Caco-2 (cell line): ENCODE measurements around the gene LINC00632. TPM values are rescaled to one million over a fixed set of nuclear protein-coding genes. Genes with fewer than 3 reads are reported as not detected.

Experiments used
- BruUV-seq: library from RNA; stranded (reverse); fragments of 400-500 nt; replicated peaks from 2 replicates; lab custom pipeline; 2021; lab: Mats Ljungman, UMichigan
- CTCF ChIA-PET: fragments of 300-600 bp; sonication (Branson Sonifier 250); formaldehyde crosslinking; loops from one replicate; lab custom pipeline; 2022; ENCODE audit warnings: antibody characterized with exemption; lab: Charles Lee
- POLR2A ChIA-PET: fragments of 300-600 bp; sonication (Branson Sonifier 250); formaldehyde crosslinking; loops from one replicate; lab custom pipeline; 2022; ENCODE audit warnings: antibody characterized with exemption; lab: Charles Lee
- DNase-seq, 2 experiments: peaks; one replicate each; pipeline versions ENCODE4 v3.0.0 to v3.0.0-alpha.2; 2020 to 2022
- H3K27me3 ChIP-seq: replicated peaks from 2 replicates; pipeline ENCODE4 v1.6.0; 2011; ENCODE audit warnings: low read length; ENCODE audit not compliant: control insufficient read depth, insufficient read depth
- H3K36me3 ChIP-seq: 2 replicates; pipeline ENCODE4 v1.5.1; 2011; ENCODE audit warnings: low read length; ENCODE audit not compliant: control insufficient read depth, insufficient read depth
- H3K4me1 ChIP-seq: fragments of 250-450 bp; sonication (Bioruptor Pico); 2 replicates; pipeline ENCODE4 v1.5.1; 2020; ENCODE audit warnings: mild to moderate bottlenecking
- H3K4me3 ChIP-seq: 2 replicates; pipeline ENCODE4 v1.5.1; 2011; ENCODE audit warnings: low read depth, mild to moderate bottlenecking, control low read depth, low read length
- H3K9me3 ChIP-seq: fragments of 250-450 bp; sonication (Bioruptor Pico); 2 replicates; pipeline ENCODE4 v1.5.1; 2020; ENCODE audit warnings: mild to moderate bottlenecking, moderate library complexity
- H3K27ac Mint-ChIP-seq: one replicate; pipeline ENCODE4 v1.8.0; 2022; ENCODE audit warnings: mixed read lengths; ENCODE audit not compliant: unreplicated experiment
- H3K27me3 Mint-ChIP-seq: one replicate; pipeline ENCODE4 v1.8.0; 2022; ENCODE audit warnings: mixed read lengths; ENCODE audit not compliant: insufficient read depth, unreplicated experiment
- H3K36me3 Mint-ChIP-seq: one replicate; pipeline ENCODE4 v1.8.0; 2022; ENCODE audit warnings: mild to moderate bottlenecking, mixed read lengths; ENCODE audit not compliant: insufficient read depth, unreplicated experiment
- H3K4me1 Mint-ChIP-seq: one replicate; pipeline ENCODE4 v1.8.0; 2022; ENCODE audit warnings: low read depth, mixed read lengths; ENCODE audit not compliant: unreplicated experiment
- H3K4me3 Mint-ChIP-seq: one replicate; pipeline ENCODE4 v1.8.0; 2022; ENCODE audit warnings: mild to moderate bottlenecking, moderate library complexity, mixed read lengths; ENCODE audit not compliant: unreplicated experiment
- H3K9me3 Mint-ChIP-seq: one replicate; pipeline ENCODE4 v1.8.0; 2022; ENCODE audit warnings: mixed read lengths; ENCODE audit not compliant: unreplicated experiment
- CTCF ChIP-seq, 2 experiments: fragments of 200-600 bp in 1 of 2; IDR thresholded peaks; 1 replicate in 1 of 2; 2 replicates in 1 of 2; pipeline versions ENCODE4 v1.5.1 to v1.8.0; 2011 to 2022; ENCODE audit warnings: antibody characterized with exemption in 1 of 2, control low read depth in 1 of 2, inconsistent platforms in 1 of 2, low read depth in 1 of 2, low read length in 1 of 2, mild to moderate bottlenecking in 1 of 2, moderate library complexity in 1 of 2; ENCODE audit not compliant: insufficient read depth in 1 of 2, severe bottlenecking in 1 of 2, unreplicated experiment in 1 of 2
- intact Hi-C: fragments of 100-400 bp; cut with micrococcal nuclease; formaldehyde crosslinking; loops from one replicate; pipeline ENCODE4 v1.10.0; 2022; ENCODE audit not compliant: unreplicated experiment
- total RNA-seq: library from RNA; stranded (reverse); gene quantifications from 2 replicates; pipeline ENCODE4 v1.2.3, GENCODE V29; 2022

Gene LINC00632
- total RNA-seq, 1 experiment from 2014 or later, result not detected

DNA sequence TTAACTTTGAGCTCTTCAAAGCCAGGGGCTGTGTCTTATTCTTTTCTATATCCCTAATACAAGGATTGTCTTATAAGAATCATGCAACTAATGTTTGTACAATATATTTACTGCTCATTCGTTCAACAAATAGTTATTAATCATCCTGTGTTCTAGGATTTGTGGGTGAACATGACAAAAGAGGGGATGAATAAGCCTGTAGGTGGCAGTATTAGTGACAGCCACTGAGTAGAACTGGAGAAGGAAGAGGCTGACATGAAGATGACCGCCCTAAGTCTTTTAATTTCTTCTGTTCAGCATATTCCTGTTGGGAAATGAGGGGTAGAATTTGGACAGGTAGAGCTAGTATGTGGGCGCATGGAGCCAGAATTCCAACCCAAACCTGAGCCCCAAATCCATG, 11.9 kb upstream of the LINC00632 start:
- Histone ChIP-seq H3K27me3 (no peaks in the 10 kb centered on the region), H3K4me3 (no peak overlapping the region), H3K9me3 (no peaks in the 10 kb centered on the region), H3K4me1 (no peaks in the 10 kb centered on the region), H3K36me3 (no peaks in the 10 kb centered on the region)
- no peaks in the 10 kb centered on the region for H3K36me3 Mint-ChIP-seq
- no TSS peak for BruUV-seq
- CTCF ChIA-PET, result no interaction called here
- DNase-seq, result peak in 1 of 2 experiments; percentile 1
- no peak for TF ChIP-seq CTCF (IDR thresholded peaks at IDR 0.05; ENCODE audit: insufficient read depth in 1 of 2, low read depth in 1 of 2, low read length in 1 of 2, severe bottlenecking in 1 of 2, unreplicated experiment in 1 of 2)
- peaks cover 9% of the 10 kb centered on the region for H3K9me3 Mint-ChIP-seq
- H3K27me3 Mint-ChIP-seq, result no peaks in the 10 kb centered on the region
- no peaks in the 10 kb centered on the region for H3K4me1 Mint-ChIP-seq
- no peak overlapping the region for H3K4me3 Mint-ChIP-seq
- no peak overlapping the region for H3K27ac Mint-ChIP-seq
- POLR2A ChIA-PET, result no interaction called here
- intact Hi-C loops, result loop anchor here (1.0 kb wide), 1 partner anchor 36 kb away; no protein-coding TSS in a partner anchor

GRCh38 chrX:140701480-140701879, 8.1 kb upstream of the LINC00632 start:
- Mint-ChIP-seq H3K36me3 (no peaks in the 10 kb centered on the region), H3K27ac (no peak overlapping the region), H3K27me3 (no peaks in the 10 kb centered on the region), H3K4me1 (no peaks in the 10 kb centered on the region), H3K4me3 (no peak overlapping the region), H3K9me3 (peaks cover 9% of the 10 kb centered on the region)
- Histone ChIP-seq H3K4me3 (no peak overlapping the region), H3K9me3 (no peaks in the 10 kb centered on the region), H3K4me1 (no peaks in the 10 kb centered on the region), H3K36me3 (no peaks in the 10 kb centered on the region), H3K27me3 (no peaks in the 10 kb centered on the region)
- no TSS peak for BruUV-seq
- peak in 1 of 2 experiments; percentile 34 for TF ChIP-seq CTCF (IDR thresholded peaks at IDR 0.05; ENCODE audit: insufficient read depth in 1 of 2, low read depth in 1 of 2, low read length in 1 of 2, severe bottlenecking in 1 of 2, unreplicated experiment in 1 of 2)
- CTCF ChIA-PET, result no interaction called here
- POLR2A ChIA-PET, result no interaction called here
- intact Hi-C loops, result loop anchor here (1.0 kb wide), 1 partner anchor 32 kb away; no protein-coding TSS in a partner anchor
- peak in 1 of 2 experiments; percentile 1 for DNase-seq

DNA sequence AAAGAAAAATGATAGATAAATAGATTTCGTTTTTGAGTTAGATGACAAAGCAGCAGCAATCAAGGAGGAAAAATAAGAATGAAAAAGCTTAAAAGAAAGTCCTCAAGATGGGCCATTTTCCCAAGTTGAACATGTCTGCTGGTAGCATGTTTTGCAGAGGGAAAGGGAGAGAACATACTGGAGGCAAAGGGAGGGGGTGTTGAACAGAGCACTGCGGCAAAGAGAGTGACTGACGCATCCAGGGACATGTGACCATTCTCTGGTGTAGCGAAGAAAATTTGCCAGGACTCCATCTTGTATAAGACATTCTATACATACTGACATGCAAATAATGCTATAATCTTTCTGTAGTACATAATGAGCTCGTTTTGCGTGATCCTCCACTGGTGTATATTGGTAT, 1.2 kb downstream of the LINC00632 start:
- BruUV-seq, result no TSS peak
- ChIA-PET CTCF (no interaction called here), POLR2A (no interaction called here)
- H3K4me1 Mint-ChIP-seq, result no peaks in the 10 kb centered on the region
- H3K9me3 Mint-ChIP-seq, result no peaks in the 10 kb centered on the region
- Histone ChIP-seq H3K4me1 (no peaks in the 10 kb centered on the region), H3K9me3 (no peaks in the 10 kb centered on the region), H3K36me3 (no peaks in the 10 kb centered on the region), H3K4me3 (no peak overlapping the region), H3K27me3 (no peaks in the 10 kb centered on the region)
- no peaks in the 10 kb centered on the region for H3K36me3 Mint-ChIP-seq
- H3K27me3 Mint-ChIP-seq, result peaks cover 4% of the 10 kb centered on the region
- H3K27ac Mint-ChIP-seq, result no peak overlapping the region
- TF ChIP-seq CTCF (IDR thresholded peaks at IDR 0.05; ENCODE audit: insufficient read depth in 1 of 2, low read depth in 1 of 2, low read length in 1 of 2, severe bottlenecking in 1 of 2, unreplicated experiment in 1 of 2), result no peak
- no peak for DNase-seq
- no peak overlapping the region for H3K4me3 Mint-ChIP-seq
- intact Hi-C loops, result no loop called here
